Measurements from ENCODE around the gene MRGPRE.

MRGPRE gene

DNA sequence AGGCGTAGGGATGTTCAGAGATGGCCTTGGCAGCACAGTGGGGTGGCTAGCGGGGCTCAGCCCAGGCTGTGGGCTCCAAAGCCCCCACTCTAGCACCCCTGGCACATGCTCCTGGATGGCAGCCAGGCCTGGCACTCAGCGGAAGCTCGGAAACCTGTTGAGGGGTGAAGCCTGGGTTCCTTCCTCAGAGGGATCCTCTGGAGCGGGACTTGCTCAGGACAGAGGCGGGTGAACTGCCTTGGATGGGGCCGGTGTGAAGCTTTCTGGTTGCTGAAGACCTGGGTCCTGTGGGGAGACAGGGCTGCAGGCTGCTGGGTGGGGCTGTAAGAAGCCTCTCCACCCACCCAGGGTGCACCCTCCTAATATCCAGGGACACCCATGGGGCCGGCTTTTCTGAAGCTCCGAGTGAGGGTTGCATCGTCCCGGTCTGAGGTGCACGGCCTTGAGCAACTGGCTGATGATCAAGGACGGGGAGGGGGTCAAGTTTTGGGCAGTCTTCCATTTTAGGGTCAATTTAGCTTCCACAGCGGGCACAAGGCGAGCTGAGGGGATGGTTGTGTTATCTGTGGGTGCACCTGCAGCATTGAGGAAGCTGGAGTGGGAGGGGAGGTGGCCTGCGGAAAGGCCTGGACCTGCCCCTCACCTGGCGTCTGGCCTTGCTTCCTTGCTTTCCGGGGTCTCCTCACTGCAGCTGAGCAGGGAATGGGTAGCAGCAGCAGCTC, 5.2 kb downstream of the MRGPRE start:
- DNase-seq (ENCODE audit: low read depth): no peak

DNA sequence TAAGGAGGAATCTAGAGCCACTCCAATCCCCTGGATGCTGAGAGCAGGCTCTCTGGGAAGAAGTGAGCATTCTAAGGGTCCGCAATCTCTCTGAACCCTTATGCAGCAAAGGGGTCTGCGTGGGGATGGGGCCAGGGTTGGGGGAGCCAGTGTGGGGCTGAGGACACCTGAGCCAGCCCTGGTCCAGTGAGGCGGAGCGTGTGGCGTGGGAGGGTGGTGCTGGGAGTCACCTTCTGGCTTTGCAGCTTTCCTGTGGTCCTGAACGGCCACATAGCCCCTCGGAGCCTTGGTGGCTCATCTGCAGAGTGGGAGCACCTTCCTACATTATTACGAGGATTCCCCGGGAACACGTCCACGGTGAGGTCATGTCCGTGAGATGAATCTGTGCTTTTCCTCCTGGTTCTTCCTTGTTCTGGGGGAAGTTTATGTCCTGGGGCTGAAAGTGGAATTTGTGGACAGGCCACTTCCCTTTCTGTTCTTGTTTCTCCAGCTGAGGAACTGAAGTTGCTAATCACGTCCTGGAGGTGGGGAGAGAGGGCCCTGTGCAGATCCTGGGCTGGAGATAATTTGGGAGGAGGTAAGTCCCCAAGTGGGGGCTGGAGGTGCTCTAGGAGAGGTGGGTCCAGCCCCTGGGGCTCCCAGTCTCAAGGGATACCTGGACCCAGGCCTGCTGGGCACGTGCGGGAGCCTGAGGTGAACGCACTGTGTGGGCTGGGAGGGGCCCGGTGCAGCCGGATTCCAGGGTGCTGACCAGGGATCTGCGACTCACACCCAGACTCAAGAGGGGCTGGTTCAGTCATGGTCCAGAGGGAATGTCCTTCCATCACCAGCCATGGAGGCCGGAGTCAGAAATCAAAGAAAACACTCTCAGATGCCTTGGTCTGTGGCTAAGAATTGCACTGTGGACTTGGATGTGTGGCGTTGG, 6.1 kb downstream of the MRGPRE start:
- DNase-seq (ENCODE audit: low read depth): no peak

DNA sequence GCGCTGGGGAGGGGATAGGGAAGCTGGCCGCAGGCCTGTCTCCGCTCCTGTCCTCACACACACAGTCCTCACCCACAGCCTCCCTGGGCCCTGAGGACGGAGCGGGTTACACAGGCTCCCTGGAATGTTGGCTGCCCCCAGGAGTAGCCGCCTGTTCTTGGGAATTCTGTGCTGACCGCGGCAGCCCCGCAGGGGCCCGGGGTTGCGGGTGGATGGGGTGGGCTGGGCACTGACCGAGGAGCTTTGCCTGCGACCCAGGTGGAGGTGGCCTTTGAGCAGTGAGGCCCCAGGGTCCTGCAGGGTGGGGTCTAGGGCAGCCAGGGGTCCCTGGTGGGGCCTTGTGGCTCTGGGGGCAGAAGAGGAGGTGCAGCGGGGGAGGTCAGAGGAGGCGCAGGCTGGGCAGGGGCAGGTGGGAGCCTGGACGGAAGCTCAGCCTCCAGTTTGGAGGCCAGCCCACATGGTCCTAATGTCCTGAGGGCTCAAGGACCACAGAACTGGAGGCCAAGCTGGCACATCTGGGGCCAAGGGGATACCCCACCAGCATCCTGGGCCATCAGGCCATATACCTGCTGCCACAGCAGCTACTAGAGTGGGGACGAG, 7.0 kb downstream of the MRGPRE start:
- DNase-seq (ENCODE audit: low read depth): no peak

DNA sequence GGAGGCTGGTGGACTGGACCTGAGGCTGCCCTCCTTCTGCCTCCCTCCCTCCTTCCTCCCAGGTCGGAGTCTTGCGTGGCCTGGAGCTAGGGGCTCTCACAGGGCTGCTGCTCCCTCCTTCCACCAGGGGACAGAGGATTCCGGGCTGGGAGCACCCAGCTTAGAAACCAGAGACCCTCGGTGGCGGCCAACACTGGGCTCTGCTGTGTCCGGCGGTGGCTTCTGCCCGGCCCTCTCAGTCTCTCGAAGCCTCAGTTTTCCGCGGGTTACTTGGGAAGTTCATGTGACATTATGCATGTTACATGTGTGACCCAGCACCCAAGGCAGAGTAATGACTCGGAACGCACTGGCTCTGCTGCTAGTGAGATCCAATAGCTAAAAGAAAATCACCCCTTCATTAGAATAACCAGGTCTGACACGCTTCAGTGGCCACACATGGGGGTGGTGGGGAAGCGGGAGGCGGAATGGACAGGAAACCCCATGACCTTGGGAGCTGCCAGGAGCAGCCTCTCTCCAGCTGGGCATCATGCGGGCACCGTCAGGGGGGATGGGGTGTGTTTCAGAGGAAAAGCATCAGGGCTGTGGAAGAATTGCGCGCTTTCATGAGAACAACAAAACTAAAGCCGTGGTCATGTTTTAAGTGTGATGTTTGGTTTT, 7.7 kb downstream of the MRGPRE start:
- no peak for DNase-seq (ENCODE audit: low read depth)

DNA sequence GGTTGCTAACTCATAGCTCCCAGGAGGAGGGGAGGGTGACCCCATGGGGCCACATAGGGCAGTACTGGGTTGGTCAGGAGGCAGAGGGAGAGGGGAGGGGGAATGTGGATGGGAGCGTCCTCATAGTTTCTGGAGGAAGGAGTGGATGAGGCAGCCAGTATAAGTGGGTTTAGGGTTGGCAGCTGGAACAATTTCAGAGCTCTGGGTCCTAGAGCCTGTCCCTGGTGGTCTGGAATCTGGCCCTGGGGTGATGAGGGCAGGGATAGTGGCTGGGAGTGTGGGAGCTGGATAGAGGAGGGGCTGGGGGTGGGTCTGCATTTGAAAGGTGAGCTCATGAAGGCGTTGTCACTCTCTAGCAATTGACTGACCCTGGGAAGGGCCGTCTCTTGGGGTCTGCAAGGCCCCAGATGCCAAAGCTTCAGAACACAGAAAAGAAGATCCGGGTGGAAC, 8.3 kb downstream of the MRGPRE start:
- DNase-seq (ENCODE audit: low read depth): no peak

DNA sequence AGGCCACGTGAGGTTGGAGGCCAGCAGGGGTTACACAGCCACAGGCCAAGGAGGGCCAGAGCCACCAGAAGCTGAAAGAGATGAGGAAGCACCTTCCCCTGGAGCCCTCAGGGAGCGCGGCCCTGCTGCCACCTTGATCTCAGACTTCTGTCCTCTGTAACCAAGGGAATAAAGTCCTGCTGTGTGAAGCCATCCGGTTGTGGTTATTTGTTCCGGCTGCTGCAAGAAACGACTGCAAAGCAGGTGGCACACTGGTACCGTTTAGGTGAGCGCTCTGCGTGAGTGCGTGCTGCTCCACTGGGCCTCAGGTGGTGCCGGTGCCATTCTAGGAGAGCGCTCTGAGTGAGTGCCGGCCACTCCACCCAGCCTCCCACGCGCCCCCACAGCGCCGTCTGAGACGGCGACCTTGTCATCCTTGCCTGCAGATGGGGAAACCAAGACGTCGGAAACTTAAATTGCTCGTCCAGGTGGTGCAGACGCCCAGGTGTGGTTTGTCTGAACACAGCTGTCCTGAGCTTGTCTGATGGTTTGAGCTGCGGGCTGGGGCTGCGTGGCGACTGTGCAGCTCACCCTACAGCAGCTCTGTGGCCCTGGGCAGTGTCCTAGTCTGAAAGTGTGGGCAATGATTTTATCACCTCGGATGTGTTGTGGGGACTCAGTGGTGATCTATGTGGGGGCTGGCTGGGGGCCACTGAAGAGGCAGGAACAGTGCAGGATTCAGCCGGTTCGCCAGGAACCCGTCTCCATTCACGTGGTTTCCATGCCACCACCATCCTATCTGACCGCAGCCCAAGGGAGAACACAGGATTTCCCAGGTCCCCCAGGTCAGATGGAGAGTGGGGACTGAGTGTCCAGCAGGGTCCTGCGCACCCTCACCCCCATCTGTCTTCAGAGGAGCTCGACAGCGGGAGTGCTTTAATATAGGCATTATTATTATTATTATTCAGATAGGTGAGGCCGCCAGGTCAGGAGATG, 9.0 kb downstream of the MRGPRE start:
- DNase-seq (ENCODE audit: low read depth): no peak

DNA sequence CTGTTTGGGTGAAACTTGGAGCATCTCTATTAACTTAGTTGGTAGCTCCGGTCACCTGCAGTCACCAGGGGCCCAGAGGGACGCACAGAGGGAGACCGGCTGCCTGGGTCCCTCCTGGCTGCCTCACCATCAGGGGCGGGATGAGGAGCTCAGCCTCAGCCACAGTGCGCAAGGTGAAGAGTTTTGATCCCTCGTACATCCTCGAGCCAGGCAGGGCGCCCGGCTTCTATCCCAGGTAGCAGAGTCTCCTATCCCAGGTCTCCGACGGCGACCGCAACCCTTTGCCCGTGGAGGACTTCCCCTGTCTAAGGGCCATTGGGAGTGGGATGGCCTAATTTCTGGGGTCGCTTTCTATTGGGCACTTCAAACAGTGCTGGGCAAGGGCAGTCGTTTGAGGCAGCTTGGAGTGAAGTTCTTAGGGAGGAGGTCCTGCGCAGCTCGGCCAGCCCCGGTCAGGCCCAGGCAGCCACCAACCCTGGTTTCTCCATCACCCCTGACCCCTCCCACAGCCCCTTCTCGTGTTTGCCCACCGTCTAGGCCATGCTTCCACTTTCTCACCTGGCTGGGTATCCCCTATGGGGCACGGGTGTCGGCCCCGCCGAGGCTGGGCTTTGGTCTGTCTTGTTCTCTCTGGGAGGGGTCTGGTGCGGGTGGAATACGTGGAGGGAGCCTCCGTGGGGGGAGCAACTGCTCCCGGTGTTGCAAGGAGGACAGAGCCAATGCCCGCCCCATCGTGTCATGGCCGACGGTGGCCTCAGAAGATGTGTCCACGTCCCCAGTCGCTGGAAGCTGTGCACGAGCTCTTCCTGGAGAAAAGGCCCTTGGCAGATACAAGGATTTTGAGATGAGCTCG, 10.0 kb downstream of the MRGPRE start:
- DNase-seq (ENCODE audit: low read depth): no peak

DNA sequence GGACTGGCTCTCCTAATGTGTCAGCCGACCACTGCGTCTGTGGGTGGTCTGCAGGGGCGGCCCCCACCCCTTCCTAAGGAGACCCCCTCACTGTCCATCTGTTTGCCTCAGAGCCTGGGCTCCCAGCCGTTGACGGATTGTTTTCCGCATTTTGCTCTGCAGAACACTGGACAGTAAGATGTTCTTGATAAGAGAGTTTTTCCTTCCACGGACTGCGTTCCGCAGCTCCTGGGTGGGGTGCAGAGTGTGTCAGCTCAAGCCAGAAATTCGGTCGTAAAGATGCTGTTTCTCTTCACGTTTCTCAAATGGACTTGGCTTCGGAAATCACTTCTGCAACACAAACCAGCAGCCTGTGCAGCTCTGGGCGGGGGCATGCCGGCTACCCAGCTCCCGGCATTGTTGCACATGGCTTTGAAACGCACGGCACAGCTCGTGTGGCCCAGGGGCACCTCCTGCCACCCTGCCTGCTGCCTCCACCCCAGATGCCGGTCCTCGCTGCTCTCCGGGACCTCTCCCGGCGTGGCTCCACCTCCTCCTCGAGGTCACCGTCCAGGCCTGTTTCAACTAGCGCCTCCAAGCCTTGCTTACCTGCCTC, 10.7 kb downstream of the MRGPRE start:
- DNase-seq (ENCODE audit: low read depth): no peak

DNA sequence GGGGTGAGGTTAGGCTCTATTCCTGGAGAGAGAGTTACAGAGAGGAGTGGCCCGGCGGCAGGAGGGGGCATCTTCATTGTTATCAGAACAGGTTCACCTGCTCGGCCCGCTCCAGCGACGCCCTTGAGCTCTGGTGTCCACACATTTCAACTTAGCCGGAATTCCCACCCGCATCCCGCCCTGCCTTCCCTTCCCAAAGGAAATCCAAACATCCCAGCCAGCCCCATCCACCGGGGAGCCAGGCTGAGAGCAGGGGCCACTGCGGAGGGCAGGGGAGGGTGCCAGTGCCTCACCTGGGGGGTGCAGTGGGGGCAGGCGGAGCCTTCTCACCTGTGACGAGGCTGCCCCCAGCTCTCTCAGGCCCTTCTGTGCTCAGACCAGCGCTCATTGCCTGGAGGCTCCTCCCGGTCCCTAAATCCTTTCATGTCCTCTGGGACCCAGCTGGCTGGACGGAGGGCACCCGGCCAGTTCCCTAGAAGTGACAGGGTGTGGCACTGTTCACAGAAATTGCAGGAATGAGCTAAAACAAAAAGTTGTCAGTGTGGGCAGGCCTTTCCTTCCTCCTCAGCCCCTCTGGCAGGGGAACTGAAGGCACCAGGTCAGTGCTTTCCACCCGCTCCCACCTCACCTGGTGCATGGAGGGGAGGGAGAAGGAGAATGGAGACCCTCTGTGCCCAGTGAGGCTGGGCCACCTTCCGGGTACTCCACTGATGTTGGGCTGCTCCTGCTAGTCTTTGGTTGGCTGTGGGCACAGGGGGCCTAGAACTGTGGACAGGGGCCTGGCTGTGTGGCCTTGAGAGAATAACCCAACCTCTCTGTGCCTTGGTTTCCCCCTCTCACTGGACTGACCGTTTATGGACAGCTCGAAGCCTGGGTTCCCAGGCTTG, 11.5 kb downstream of the MRGPRE start:
- DNase-seq (ENCODE audit: low read depth): no peak

DNA sequence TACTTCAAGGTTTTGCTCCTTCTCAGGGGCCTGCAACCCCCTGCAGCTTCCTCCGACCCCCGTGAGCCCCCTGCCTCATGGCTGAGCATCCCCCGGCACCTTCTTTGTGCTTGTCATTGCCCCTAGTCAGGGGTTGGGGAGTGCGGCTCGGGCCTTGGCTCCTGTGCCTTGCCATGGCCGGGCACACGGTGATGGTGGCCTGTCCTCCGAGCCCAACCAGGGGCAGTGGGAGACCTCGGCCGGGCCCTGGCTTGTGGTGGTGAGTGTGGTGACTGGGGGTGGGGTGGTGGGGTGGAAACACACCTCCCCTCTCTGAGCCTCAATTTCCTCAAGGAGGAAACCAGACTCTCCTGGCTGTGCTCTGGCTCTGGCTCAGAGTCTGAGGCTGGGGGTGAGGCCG, 12.1 kb downstream of the MRGPRE start:
- DNase-seq (ENCODE audit: low read depth): no peak

DNA sequence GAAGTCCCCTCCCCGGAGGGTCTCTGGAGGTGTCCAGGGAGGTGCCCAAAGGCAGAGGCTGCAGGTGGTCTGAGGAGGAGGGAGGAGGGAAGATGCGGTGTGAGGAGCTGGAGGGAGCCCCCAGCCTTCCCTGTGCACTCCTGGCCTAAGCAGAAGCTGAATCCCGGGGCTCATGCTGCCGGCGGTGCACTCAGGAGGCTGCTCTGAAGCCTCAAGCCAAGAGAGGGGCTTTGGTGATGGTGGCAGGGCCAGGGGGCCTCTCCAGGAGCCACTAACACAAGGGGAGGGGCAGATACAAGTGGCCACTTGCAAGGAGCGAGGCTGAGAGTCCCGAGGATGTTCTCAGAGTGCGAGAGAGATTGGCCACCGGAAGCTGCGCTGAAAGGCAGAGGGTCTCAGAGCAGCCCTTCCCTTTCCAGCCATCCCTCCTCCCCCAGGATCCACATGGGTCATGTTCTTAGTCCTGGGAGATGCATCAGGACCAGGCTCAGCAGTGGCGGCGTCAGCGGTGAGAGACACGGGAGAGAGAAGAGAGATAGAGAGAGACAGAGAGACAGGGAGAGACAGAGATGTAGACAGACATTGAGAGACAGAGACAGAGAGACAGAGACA, 12.8 kb downstream of the MRGPRE start:
- no peak for DNase-seq (ENCODE audit: low read depth)

DNA sequence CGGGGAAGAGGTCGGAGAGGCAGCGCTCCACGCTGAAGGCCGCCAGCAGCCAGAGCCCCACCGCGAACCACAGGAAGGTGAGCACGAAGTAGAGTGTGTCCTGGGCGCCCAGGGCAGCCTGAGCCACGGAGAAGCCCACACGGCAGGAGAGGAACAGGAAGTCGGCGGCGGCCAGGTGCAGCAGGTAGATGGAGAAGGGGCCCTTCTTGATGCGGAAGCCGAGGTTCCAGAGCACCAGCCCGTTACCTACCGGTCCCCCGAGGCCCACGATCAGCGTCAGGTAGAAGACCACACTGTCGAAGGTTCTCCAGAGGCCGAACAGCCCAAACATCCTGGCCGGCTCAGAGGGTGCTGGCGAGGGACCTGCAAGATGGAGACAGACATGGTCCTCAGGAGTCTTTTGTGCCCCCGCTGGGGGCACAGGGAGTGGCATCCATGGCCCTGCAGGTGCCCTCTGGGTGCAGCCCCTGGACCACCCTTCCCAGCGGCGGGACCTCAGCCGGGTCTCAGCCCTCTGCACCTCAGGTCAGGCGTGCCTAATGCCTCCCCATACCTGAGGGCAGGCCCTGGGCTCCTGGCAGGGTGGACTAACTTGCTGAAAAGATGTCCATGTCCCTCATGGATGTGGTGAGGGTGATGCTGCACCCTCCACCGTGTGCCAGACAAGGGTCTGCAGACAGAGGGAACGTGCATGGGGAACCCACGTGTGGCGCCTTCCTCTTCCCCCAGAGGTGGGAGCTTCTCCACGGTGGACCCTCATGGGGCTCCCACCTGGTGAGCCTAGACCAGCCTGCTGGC, 13.5 kb downstream of the MRGPRE start, which contains the start of gene MRGPRG:
TSS of gene MRGPRG (minus strand) at position 331 of the 798 bp plus-strand sequence. CDS start at position 331, 0 bp downstream.
- no peak for DNase-seq (ENCODE audit: low read depth)

DNA sequence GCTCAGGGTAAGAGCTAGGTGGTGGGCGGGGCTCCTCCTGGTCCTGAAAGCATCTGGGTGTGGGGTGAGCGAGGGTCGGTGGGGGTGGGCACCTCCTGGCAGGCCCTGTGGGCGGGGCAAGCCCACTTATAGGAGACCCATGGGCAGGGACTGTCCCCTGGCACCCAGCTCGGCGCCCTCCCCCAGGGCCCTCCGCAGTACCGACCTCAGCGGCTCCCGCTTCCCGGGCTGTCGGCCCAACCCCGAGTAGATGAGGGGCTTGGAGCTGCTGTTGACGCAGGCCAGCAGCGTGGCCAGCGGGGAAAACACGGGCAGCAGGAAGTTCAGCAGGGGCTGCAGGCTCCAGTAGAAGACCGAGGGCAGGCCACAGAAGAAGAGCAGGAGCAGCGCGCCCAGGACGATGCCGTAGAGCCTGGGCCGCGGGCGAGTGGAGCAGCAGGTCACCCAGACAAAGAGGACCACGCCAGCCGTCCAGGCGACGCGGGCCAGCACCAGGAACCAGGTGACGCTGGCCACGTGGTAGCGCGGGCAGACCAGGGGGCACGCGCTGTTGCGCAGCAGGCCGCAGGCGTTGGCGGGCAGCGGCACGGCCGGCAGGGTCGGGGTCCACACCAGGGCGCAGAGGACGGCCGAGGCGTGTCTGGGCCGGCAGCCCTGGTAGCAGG, 14.3 kb downstream of the MRGPRE start:
- DNase-seq (ENCODE audit: low read depth): no peak

DNA sequence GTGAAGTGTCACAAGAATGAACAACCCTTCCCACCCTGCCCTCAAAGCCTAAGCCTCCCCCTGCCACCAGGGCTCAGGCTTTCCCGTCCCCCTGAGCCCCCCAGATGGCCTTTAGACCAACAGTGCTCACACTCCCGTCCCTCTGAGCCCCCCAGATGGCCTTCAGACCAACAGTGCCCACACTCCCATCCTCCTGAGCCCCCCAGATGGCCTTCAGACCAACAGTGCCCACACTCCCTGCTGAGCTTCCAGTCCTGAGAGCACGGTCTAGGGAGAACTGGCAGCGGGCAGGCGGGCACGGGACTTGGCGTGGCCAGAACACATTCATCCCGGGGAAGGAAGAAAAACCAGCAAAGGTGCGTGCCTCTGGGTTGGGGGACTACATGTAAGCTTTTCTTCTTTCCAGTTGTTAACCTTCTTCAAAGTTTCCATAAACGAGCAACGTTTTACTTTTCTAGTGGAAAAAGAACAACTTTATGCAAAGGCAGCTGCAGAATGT, 16.1 kb downstream of the MRGPRE start:
- DNase-seq (ENCODE audit: low read depth): no peak

DNA sequence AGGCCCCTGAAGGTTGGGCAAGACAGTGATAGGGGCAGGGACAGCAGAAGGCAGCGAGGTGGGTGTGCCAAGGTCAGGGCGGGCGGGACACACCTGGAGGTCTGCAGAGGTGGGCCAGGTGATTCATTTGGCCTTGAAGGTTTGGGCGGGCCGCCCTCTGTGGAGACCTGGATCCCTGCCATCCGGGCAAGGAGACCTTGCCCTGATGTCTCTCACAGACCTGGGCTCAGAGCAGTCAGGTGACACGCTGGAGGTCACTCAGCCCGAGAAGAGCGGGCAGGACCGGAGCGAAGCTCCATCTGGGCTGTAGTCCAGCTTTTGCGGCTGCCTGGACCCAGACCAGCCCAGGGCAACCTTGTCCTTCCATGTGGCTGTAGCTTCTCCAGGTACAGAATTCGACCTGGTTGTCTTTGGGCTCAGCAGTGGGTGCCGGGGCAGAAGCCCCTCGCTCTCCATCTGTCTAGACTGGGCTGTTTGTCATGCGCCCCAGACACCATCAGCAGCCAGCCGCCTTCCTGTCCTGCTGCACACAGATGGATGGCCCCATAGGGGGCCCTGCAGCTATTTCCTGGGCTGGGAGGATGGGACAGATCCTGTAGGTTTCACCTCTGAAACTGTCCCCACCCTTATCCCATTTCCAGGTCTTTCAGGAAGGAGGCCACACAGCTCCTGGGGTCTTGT, 16.7 kb downstream of the MRGPRE start:
- DNase-seq (ENCODE audit: low read depth): no peak

DNA sequence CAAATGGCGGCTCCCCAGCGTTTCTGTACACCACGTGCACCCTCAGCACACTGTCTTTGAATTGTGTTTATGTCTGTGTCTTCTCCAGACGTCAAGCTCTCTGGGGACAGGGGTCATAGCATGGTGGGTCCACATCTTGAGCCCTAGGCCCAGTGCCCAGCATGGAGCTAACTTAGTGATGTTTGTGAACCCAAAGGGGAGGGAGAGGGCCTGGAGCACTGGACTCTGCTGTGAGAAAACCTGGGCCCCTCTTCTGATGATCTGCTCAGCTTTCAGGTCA, 17.9 kb downstream of the MRGPRE start:
- no peak for DNase-seq (ENCODE audit: low read depth)

Measured in activated T-cell treated with anti-CD3 and anti-CD28 coated beads for 1 hour (primary cell).